Smooth muscle cell of the pulmonary artery (primary cell): ENCODE data around the gene NANOS2. TPM values are rescaled to one million over a fixed set of nuclear protein-coding genes. Genes with fewer than 3 reads are reported as not detected.

Source experiments
- total RNA-seq: library from RNA; depleted of rRNA; stranded (reverse); fragments of >200 nt; gene quantifications from 2 replicates; pipeline ENCODE4 v1.2.3, GENCODE V29; 2014

Gene NANOS2
- not detected in 2 replicates for total RNA-seq

DNA sequence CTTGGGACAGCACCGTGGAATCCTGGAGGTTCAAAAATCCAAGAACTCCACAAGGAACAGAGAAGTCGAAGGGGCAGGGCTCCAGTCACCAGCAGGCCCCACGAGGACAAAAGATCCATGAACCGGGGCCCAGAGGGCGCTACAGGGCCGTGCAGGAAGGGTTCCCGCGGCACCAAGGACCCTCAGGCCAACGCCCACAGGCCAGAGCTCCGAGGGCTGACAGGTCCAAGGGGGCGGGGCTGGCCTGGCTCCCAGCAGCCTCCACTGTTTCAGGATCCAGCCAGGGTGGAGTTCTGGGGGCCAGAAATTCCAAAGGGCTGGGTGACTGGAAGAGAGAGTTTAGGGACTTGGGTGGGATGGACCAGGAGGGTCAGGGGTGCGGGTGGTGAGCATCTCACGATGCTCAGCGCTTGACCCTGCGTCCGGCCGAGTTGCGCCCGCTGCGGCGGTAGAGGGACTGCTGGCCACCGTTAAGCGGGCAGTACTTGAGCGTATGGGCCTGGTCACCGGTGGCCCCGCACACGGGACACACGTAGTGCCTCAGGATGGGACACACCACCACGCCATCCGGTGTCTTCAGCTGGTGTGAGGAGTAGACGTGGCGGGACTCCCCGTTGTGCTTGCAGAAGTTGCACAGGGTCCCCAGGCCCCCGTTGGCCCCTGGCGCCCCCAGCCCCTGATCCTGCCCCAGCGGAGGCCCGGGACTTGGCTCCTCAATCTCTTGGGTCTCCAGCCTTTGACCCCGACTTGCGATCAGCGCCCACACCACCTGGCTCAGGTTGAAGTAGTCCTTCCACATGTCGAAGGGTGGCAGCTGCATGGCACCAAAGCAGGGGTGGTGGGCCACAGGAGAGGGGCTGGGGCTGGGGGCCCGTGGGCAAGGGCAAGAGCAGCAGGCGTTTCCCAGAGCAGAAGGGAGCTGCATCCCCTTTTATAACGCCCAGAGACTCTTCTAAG, at the start of gene NANOS2:
TSS of gene NANOS2 (minus strand) at position 905 of the 957 bp plus-strand sequence. CDS start at position 820, 85 bp downstream.

GRCh38 chr19:45901912-45902650, 12.5 kb downstream of the NANOS2 start, which contains the start of gene MYPOP:
Gene MYPOP, minus strand, starts transcription at chr19:45902613. Its CDS starts 840 bp downstream, at chr19:45901773.

GRCh38 chr19:45885556-45886426, 28.8 kb downstream of the NANOS2 start, which contains the start of gene IRF2BP1:
Gene IRF2BP1, minus strand, starts transcription at chr19:45886141. Its CDS starts 367 bp downstream, at chr19:45885774.

GRCh38 chr19:45863840-45864628, 50.5 kb downstream of the NANOS2 start, which contains the start of gene FOXA3:
Gene FOXA3, plus strand, starts transcription at chr19:45864326. Its CDS starts 131 bp downstream, at chr19:45864457.

Other genes with a start within 250 kb of the NANOS2 start
- gene GIPR, start 246.6 kb downstream of the NANOS2 start, total RNA-seq = 0.43 and 0.52 TPM in 2 replicates
- gene SNRPD2, start 222.8 kb downstream of the NANOS2 start, total RNA-seq = 194 and 211 TPM in 2 replicates
- 18.1 and 32.5 TPM in 2 replicates for gene QPCTL, start 222.1 kb downstream of the NANOS2 start, total RNA-seq
- gene FBXO46, start 183.9 kb downstream of the NANOS2 start, total RNA-seq = 6.4 and 6.5 TPM in 2 replicates
- gene MEIOSIN, start 181.3 kb downstream of the NANOS2 start, total RNA-seq = not detected in 2 replicates
- 9.7 and 14.5 TPM in 2 replicates for gene SIX5, start 145.5 kb downstream of the NANOS2 start, total RNA-seq
- gene DMPK, start 132.3 kb downstream of the NANOS2 start, total RNA-seq = 79.7 and 85.8 TPM in 2 replicates
- gene DMWD, start 121.9 kb downstream of the NANOS2 start, total RNA-seq = 38.6 and 55.9 TPM in 2 replicates
- 0.07 TPM in 2 replicates for gene RSPH6A, start 99.5 kb downstream of the NANOS2 start, total RNA-seq
- 45.5 and 57.3 TPM in 2 replicates for gene SYMPK, start 51.6 kb downstream of the NANOS2 start, total RNA-seq
- gene FOXA3, start 50.5 kb downstream of the NANOS2 start, total RNA-seq = not detected in 2 replicates
- gene IRF2BP1, start 28.6 kb downstream of the NANOS2 start, total RNA-seq = 24.0 and 30.8 TPM in 2 replicates
- 2.2 and 3.5 TPM in 2 replicates for gene MYPOP, start 12.2 kb downstream of the NANOS2 start, total RNA-seq
- 0.20 and 1.1 TPM in 2 replicates for gene NOVA2, start 59.1 kb upstream of the NANOS2 start, total RNA-seq
- 4.5 and 5.9 TPM in 2 replicates for gene CCDC61, start 80.7 kb upstream of the NANOS2 start, total RNA-seq
- gene PGLYRP1, start 108.3 kb upstream of the NANOS2 start, total RNA-seq = not detected in 2 replicates
- gene IGFL4, start 126.2 kb upstream of the NANOS2 start, total RNA-seq = 0.13 TPM in 1 of 2 replicates, not detected in the other
- not detected in 2 replicates for gene IGFL3, start 209.9 kb upstream of the NANOS2 start, total RNA-seq
- 0.13 TPM in 1 of 2 replicates, not detected in the other for gene IGFL2, start 233.5 kb upstream of the NANOS2 start, total RNA-seq